ENCODE results near the gene KIFC1. TPM values are rescaled to one million over a fixed set of nuclear protein-coding genes. Genes with fewer than 3 reads are reported as not detected.

The KIFC1 gene
- total and polyA plus RNA-seq, 9 of the 15 experiments (the other 6 are each of a cell fraction or from before 2014, with no cell fraction given), result 1.3 to 95.2 (median 76.9) TPM

GRCh38 chr6:33416386-33417127 lies 24.9 kb downstream of the KIFC1 start (continued):
- TF ChIP-seq ELF1 (tag; IDR thresholded peaks at IDR 0.05) (no peak), RB1 (IDR thresholded peaks at IDR 0.05; ENCODE audit: low read depth) (no peak), ZNF316 (IDR thresholded peaks at IDR 0.05) (peak; percentile 91), HNRNPLL (IDR thresholded peaks at IDR 0.05; ENCODE audit: low read depth, low read length, poor library complexity, severe bottlenecking) (no peak), HBP1 (CRISPR knock-in tag; IDR thresholded peaks at IDR 0.05) (no peak), MAFG (tag; conservative IDR thresholded peaks at IDR 0.05) (peak; percentile 61), MNT (conservative IDR thresholded peaks at IDR 0.05) (0 out of 4 replicates have a peak, but pooled peaks of 1 of the 2 experiments have one; percentile 20), ZNF174 (CRISPR knock-in tag; IDR thresholded peaks at IDR 0.05) (no peak), REST (IDR thresholded peaks at IDR 0.05; ENCODE audit: borderline replicate concordance) (no peak), REST (CRISPR knock-in tag; IDR thresholded peaks at IDR 0.05; ENCODE audit: low read depth) (no peak), MAFF (IDR thresholded peaks at IDR 0.05; ENCODE audit: low read length) (peak; percentile 46; the same call in 1 of the 2 replicates), ZFP1 (CRISPR knock-in tag; IDR thresholded peaks at IDR 0.05) (no peak), PHF21A (IDR thresholded peaks at IDR 0.05; ENCODE audit: borderline replicate concordance, low read depth) (no peak), SMARCA5 (IDR thresholded peaks at IDR 0.05) (no peak), E2F5 (CRISPR knock-in tag; IDR thresholded peaks at IDR 0.05) (no peak), SAFB2 (IDR thresholded peaks at IDR 0.05; ENCODE audit: borderline replicate concordance, low read depth, low read length, severe bottlenecking) (no peak)
